Natural killer cell treated with Interleukin-12 subunit alpha and Interleukin-12 subunit beta and Interleukin-15 and Interleukin-18, amount 100 ng/mL, for 72 hours (primary cell): ENCODE measurements around the gene ZNF85. TPM values are rescaled to one million over a fixed set of nuclear protein-coding genes. Genes with fewer than 3 reads are reported as not detected.

ENCODE experiments used
- total RNA-seq, 2 donors: library from RNA; stranded (reverse); gene quantifications; one replicate each; pipeline ENCODE4 v1.2.3, GENCODE V29; 2022

Gene ZNF85
- total RNA-seq, 2 donors from 2014 or later: 11.0 to 12.6 TPM

Other genes with a start within 250 kb of the ZNF85 start
- gene ZNF66, start 146.9 kb upstream of the ZNF85 start, total RNA-seq: 10 to 100 TPM; 13.4 to 18.0 TPM
- 10 to 100 TPM; 27.2 to 40.2 TPM for gene ZNF430, start 97.4 kb downstream of the ZNF85 start, total RNA-seq
- gene ZNF714, start 159.0 kb downstream of the ZNF85 start, total RNA-seq: 10 to 100 TPM; 16.9 to 30.1 TPM
- 10 to 100 TPM; 22.2 to 33.6 TPM for gene ZNF431, start 218.8 kb downstream of the ZNF85 start, total RNA-seq